Astrocyte (in vitro differentiated cells and primary cell): Measurements from ENCODE around the gene BRAP. TPM values are rescaled to one million over a fixed set of nuclear protein-coding genes. Genes with fewer than 3 reads are reported as not detected.
"Not testable (repeated sequence)": the region's sequence is repeated elsewhere in the genome, so short reads cannot be mapped to it uniquely, and the experiment has no call there.

Source experiments
- DNase-seq: peaks from one replicate; pipeline ENCODE4 v3.0.0-alpha.2; 2010; ENCODE audit warnings: low read depth
- FAIRE-seq: peaks from 2 replicates; lab custom pipeline; 2011; peaks lifted over from hg19 to GRCh38; lab: Jason Lieb, UNC
- H2AFZ ChIP-seq: 2 replicates; pipeline ENCODE4 v1.6.0; 2012; ENCODE audit warnings: low read depth, low read length, inconsistent platforms
- H3K27ac ChIP-seq: 2 replicates; pipeline ENCODE4 v1.5.1; 2011; ENCODE audit warnings: low read depth, low read length, inconsistent platforms
- H3K27me3 ChIP-seq: 2 replicates; pipeline ENCODE4 v1.6.0; 2011; ENCODE audit warnings: low read length, inconsistent platforms; ENCODE audit not compliant: insufficient read depth
- H3K36me3 ChIP-seq: 2 replicates; pipeline ENCODE4 v1.5.1; 2011; ENCODE audit warnings: low read length, inconsistent platforms; ENCODE audit not compliant: insufficient read depth
- H3K4me1 ChIP-seq: 2 replicates; pipeline ENCODE4 v1.5.1; 2011; ENCODE audit warnings: low read length, inconsistent platforms; ENCODE audit not compliant: insufficient read depth
- H3K4me2 ChIP-seq: 2 replicates; pipeline ENCODE4 v1.6.0; 2012; ENCODE audit warnings: low read length, inconsistent platforms
- H3K4me3 ChIP-seq: 2 replicates; pipeline ENCODE4 v1.5.1; 2011; ENCODE audit warnings: low read depth, mild to moderate bottlenecking, low read length, inconsistent platforms; ENCODE audit not compliant: insufficient read depth
- H3K79me2 ChIP-seq: 2 replicates; pipeline ENCODE4 v1.6.0; 2012; ENCODE audit warnings: mild to moderate bottlenecking, low read length, inconsistent platforms; ENCODE audit not compliant: insufficient read depth
- H3K9ac ChIP-seq: 2 replicates; pipeline ENCODE4 v1.6.0; 2012; ENCODE audit warnings: mild to moderate bottlenecking, low read length, inconsistent platforms
- H3K9me3 ChIP-seq: 2 replicates; pipeline ENCODE4 v1.5.1; 2012; ENCODE audit warnings: low read depth, mild to moderate bottlenecking, low read length, inconsistent platforms; ENCODE audit not compliant: insufficient read depth
- H4K20me1 ChIP-seq: 2 replicates; pipeline ENCODE4 v1.6.0; 2012; ENCODE audit warnings: low read length, inconsistent platforms; ENCODE audit not compliant: insufficient read depth
- H3K27ac Mint-ChIP-seq: one replicate; pipeline ENCODE4 v1.8.0; 2021; ENCODE audit warnings: mild to moderate bottlenecking, mixed read lengths; ENCODE audit not compliant: unreplicated experiment
- H3K27me3 Mint-ChIP-seq: one replicate; pipeline ENCODE4 v1.8.0; 2021; ENCODE audit warnings: low read depth, mixed read lengths; ENCODE audit not compliant: unreplicated experiment
- H3K36me3 Mint-ChIP-seq: one replicate; pipeline ENCODE4 v1.8.0; 2021; ENCODE audit warnings: low read depth, mixed read lengths; ENCODE audit not compliant: unreplicated experiment
- H3K4me1 Mint-ChIP-seq: one replicate; pipeline ENCODE4 v1.8.0; 2021; ENCODE audit warnings: low read depth, mixed read lengths; ENCODE audit not compliant: unreplicated experiment
- H3K4me3 Mint-ChIP-seq: one replicate; pipeline ENCODE4 v1.8.0; 2021; ENCODE audit warnings: mild to moderate bottlenecking, moderate library complexity, mixed read lengths; ENCODE audit not compliant: unreplicated experiment
- H3K9me3 Mint-ChIP-seq: one replicate; pipeline ENCODE4 v1.8.0; 2021; ENCODE audit warnings: mild to moderate bottlenecking, mixed read lengths; ENCODE audit not compliant: unreplicated experiment
- EZH2 ChIP-seq: IDR thresholded peaks from 2 replicates; pipeline ENCODE4 v1.6.1; 2012; ENCODE audit warnings: mild to moderate bottlenecking, low read length, inconsistent platforms; ENCODE audit not compliant: insufficient read depth
- total RNA-seq: library from RNA; stranded (reverse); gene quantifications from 2 replicates; pipeline ENCODE4 v1.2.1, GENCODE V29; 2021
- TF ChIP-seq, protein P1 (sequence below): IDR thresholded peaks from 2 replicates; pipeline ENCODE4 v1.5.1; 2011; ENCODE audit warnings: low read depth, mild to moderate bottlenecking, inconsistent platforms, low read length, moderate library complexity; ENCODE audit not compliant: insufficient read depth

BRAP gene
- total RNA-seq, 1 donor from 2014 or later = 24.8 TPM

DNA sequence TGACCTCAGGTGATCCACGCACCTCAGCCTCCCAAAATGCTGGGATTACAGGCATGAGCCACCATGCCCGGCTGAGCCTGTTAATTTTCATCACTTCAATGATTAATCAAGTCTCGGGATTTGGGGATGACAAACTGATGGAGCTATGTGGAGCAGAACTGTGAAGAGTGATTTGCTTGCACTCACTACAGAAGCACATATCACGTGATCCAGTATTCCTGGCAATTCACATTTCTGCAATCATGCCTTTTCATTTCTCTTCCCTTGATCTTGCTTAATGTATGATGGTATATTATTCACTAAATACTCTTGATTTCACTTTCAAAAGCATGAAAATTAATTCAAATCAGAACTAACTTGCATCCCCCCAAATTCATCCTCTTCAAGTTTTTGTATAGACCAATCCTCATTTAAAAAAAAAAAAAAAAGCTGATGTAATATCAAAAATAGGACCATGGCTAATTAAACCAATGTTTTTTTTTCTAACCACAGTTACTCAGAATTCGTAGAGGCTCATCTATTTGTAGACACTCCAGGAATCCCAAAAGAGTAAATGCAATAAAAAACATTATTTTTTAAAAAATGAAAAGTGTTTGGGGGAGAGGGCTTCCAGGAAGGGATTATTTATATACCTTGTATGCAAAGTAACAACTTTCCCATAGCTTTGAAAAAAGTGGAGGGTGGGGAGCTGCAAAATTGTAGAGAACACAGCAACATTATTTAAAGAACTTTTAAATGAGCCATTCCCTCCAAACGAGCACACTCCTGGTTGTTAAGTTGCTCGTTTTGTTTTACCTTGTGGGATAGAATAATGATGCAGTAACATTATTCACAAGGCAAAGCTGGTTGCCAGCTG lies 79.6 kb downstream of the BRAP start:
- Histone ChIP-seq H2AFZ (no peak overlapping the region), H3K4me3 (no peak overlapping the region), H3K9ac (no peak overlapping the region), H3K79me2 (peaks cover 2% of the 10 kb centered on the region), H3K27me3 (no peaks in the 10 kb centered on the region), H3K36me3 (no peaks in the 10 kb centered on the region), H3K9me3 (no peaks in the 10 kb centered on the region), H3K27ac (no peak overlapping the region), H3K4me1 (peaks cover 4% of the 10 kb centered on the region), H4K20me1 (no peaks in the 10 kb centered on the region), H3K4me2 (no peak overlapping the region)
- H3K36me3 Mint-ChIP-seq = peaks cover 2% of the 10 kb centered on the region
- H3K4me3 Mint-ChIP-seq = no peak overlapping the region
- H3K27ac Mint-ChIP-seq = no peak overlapping the region
- H3K4me1 Mint-ChIP-seq = no peaks in the 10 kb centered on the region
- DNase-seq (peak; percentile 18), FAIRE-seq (no peak)
- no peak for TF ChIP-seq EZH2
- TF ChIP-seq, protein P1, sequence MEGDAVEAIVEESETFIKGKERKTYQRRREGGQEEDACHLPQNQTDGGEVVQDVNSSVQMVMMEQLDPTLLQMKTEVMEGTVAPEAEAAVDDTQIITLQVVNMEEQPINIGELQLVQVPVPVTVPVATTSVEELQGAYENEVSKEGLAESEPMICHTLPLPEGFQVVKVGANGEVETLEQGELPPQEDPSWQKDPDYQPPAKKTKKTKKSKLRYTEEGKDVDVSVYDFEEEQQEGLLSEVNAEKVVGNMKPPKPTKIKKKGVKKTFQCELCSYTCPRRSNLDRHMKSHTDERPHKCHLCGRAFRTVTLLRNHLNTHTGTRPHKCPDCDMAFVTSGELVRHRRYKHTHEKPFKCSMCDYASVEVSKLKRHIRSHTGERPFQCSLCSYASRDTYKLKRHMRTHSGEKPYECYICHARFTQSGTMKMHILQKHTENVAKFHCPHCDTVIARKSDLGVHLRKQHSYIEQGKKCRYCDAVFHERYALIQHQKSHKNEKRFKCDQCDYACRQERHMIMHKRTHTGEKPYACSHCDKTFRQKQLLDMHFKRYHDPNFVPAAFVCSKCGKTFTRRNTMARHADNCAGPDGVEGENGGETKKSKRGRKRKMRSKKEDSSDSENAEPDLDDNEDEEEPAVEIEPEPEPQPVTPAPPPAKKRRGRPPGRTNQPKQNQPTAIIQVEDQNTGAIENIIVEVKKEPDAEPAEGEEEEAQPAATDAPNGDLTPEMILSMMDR = no peak
- H3K27me3 Mint-ChIP-seq = no peaks in the 10 kb centered on the region
- no peaks in the 10 kb centered on the region for H3K9me3 Mint-ChIP-seq

DNA sequence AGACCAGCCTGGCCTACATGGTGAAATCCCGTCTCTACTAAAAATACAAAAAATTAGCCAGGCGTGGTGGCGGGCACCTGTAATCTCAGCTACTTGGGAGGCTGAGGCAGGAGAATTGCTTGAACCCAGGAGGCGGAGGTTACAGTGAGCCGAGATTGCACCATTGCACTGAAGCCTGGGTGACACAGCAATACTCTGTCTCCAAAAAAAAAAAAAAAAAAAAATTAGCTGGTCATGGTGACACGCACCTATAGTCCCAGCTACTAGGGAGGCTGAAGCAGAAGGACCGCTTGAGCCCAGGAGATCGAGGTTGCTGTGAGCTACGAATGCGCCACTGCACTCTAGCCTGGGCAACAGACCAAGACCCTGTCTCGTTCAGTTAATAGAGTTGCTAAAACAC lies 82.9 kb downstream of the BRAP start:
- H3K79me2 ChIP-seq = peaks cover 23% of the 10 kb centered on the region

DNA sequence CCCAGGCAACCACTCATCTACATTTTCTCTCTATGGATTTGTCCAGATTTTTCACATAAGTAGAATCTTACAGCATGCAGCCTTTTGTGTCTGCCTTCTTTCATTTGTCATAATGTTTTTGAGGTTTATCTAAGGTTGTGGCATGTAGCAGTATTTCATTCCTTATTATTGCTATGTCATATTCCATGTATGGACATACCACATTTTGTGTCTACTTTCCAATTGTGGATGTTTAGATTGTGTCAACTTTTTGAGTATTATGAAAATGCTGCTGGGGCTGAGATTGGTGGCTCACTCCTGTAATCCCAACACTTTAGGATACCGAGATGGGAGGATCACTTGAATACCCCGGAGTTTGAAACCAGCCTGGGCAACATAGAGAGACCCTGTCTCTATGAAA lies 83.4 kb downstream of the BRAP start:
- H3K4me3 ChIP-seq = no peak overlapping the region
- H3K9me3 Mint-ChIP-seq = no peaks in the 10 kb centered on the region
- peaks cover 10% of the 10 kb centered on the region for H3K4me1 ChIP-seq
- H3K36me3 ChIP-seq = no peaks in the 10 kb centered on the region
- TF ChIP-seq EZH2 = no peak
- TF ChIP-seq, protein P1 = no peak
- peaks cover 5% of the 10 kb centered on the region for H3K4me1 Mint-ChIP-seq
- H3K79me2 ChIP-seq = peaks cover 28% of the 10 kb centered on the region
- H3K27me3 ChIP-seq = no peaks in the 10 kb centered on the region
- no peak overlapping the region for H3K4me3 Mint-ChIP-seq
- H3K9ac ChIP-seq = no peak overlapping the region
- no peaks in the 10 kb centered on the region for H3K27me3 Mint-ChIP-seq
- peaks cover 2% of the 10 kb centered on the region for H3K36me3 Mint-ChIP-seq
- H3K27ac ChIP-seq = no peak overlapping the region
- no peak overlapping the region for H3K27ac Mint-ChIP-seq
- no peak overlapping the region for H2AFZ ChIP-seq
- no peak for DNase-seq
- H4K20me1 ChIP-seq = peaks cover 6% of the 10 kb centered on the region
- H3K4me2 ChIP-seq = no peak overlapping the region
- H3K9me3 ChIP-seq = no peaks in the 10 kb centered on the region
- no peak for FAIRE-seq

More for the DNA sequence above, 82.9 kb downstream of the BRAP start:
- not testable (repeated sequence) for H3K36me3 ChIP-seq, H3K9me3 ChIP-seq, H3K27me3 ChIP-seq, H3K4me3 Mint-ChIP-seq, H3K4me2 ChIP-seq, H3K9ac ChIP-seq, H2AFZ ChIP-seq, H3K27me3 Mint-ChIP-seq, H4K20me1 ChIP-seq, H3K27ac Mint-ChIP-seq, FAIRE-seq, H3K27ac ChIP-seq, DNase-seq, H3K4me3 ChIP-seq, H3K36me3 Mint-ChIP-seq, H3K9me3 Mint-ChIP-seq, H3K4me1 Mint-ChIP-seq
- peaks cover 10% of the 10 kb centered on the region for H3K4me1 ChIP-seq

DNA sequence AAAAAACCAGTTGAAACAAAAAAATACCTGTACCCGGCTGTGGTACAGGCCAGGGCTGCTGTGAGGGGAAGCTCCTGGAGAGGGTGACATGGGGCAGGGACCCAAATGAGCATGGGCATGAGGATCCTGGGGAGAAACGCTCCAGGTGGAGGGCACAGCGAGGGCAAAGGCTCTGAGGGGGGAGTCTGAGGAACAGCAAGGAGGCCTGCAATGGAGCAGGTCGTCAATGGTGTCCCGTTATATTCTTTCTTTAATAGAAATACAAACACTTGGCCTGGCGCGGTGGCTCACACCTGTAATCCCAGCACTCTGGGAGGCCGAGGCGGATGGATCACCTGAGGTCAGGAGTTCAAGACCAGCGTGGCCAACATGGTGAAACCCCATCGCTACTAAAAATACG lies 84.8 kb downstream of the BRAP start:
- Mint-ChIP-seq H3K4me3 (peak overlapping the region; percentile 54), H3K4me1 (peaks cover 11% of the 10 kb centered on the region)
- H3K36me3 Mint-ChIP-seq, H3K27ac ChIP-seq, H3K27ac Mint-ChIP-seq, H3K4me2 ChIP-seq, H3K36me3 ChIP-seq, H2AFZ ChIP-seq, H3K9me3 ChIP-seq, H3K27me3 ChIP-seq, H3K27me3 Mint-ChIP-seq, DNase-seq, FAIRE-seq, H3K9ac ChIP-seq, H3K4me3 ChIP-seq, H3K9me3 Mint-ChIP-seq: not testable (repeated sequence)
- Histone ChIP-seq H3K79me2 (peaks cover 42% of the 10 kb centered on the region), H3K4me1 (peaks cover 12% of the 10 kb centered on the region), H4K20me1 (peaks cover 20% of the 10 kb centered on the region)
